ENCODE results near the gene BCAS3.

The BCAS3 gene

DNA sequence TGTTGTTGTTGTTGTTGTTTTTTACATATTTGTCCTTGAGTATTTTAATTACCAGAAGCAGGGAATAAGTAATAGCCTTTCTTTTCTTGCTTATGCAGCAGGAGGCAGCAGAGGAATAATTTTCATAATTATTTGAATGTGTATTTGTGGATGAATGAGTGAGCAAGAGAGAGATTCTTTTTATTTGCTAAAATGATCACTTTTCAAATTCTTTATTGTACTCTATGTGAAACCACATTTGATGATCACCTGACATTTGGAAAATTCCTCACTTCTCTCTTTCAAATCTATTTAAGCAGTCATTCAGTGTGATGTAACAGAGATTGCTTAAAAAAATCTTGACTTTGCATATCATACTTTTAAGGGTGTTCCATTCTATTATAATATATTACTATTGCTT lies 223.6 kb downstream of the BCAS3 start:
- TF ChIP-seq, protein P1, sequence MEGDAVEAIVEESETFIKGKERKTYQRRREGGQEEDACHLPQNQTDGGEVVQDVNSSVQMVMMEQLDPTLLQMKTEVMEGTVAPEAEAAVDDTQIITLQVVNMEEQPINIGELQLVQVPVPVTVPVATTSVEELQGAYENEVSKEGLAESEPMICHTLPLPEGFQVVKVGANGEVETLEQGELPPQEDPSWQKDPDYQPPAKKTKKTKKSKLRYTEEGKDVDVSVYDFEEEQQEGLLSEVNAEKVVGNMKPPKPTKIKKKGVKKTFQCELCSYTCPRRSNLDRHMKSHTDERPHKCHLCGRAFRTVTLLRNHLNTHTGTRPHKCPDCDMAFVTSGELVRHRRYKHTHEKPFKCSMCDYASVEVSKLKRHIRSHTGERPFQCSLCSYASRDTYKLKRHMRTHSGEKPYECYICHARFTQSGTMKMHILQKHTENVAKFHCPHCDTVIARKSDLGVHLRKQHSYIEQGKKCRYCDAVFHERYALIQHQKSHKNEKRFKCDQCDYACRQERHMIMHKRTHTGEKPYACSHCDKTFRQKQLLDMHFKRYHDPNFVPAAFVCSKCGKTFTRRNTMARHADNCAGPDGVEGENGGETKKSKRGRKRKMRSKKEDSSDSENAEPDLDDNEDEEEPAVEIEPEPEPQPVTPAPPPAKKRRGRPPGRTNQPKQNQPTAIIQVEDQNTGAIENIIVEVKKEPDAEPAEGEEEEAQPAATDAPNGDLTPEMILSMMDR (IDR thresholded peaks at IDR 0.05; ENCODE audit: insufficient read depth, low read depth, low read length, missing control alignments) = no peak
- DNase-seq (ENCODE audit: low read depth) = peak; percentile 15
- no peak overlapping the region for H3K4me3 ChIP-seq (ENCODE audit: low read length)

DNA sequence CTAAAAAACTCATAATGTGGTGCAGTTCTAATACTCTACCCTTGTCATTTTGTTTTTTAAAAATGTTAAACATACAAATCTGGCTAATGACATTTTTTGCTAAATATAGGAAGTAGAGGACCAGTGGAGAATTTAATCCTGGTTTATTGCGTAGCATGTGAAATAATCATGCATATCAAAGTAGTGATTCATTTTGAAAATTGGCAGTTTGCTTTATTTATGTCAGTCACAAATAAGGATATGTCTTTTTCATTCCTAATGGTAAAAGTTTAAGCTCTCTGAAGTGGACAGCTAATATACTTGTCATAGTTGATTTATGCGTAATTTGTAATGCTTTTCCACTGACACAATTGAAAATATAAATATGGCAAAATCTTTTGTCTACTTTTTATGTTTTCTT lies 224.2 kb downstream of the BCAS3 start:
- no peak overlapping the region for H3K4me3 ChIP-seq (ENCODE audit: low read length)
- TF ChIP-seq, protein P1 (IDR thresholded peaks at IDR 0.05; ENCODE audit: insufficient read depth, low read depth, low read length, missing control alignments) = no peak
- DNase-seq (ENCODE audit: low read depth) = peak; percentile 64

DNA sequence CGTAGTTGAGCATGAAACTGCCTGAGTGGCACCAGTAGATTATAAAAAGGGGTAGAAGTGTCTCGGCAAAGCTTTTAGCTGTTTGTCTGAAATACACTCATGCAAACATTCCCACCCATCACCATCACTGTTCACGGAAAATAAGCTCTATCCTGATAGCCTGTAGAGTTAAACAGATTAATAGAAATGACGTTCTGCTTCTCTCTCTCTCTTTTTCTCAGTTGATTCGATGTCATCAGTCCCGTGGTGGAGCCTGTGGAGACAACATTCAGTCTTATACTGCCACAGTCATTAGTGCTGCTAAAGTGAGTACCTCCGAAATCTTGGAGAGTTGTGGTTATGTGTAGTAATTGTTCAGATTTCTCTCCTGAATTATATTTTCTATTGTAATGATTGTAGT lies 224.7 kb downstream of the BCAS3 start:
- DNase-seq (ENCODE audit: low read depth) = no peak
- TF ChIP-seq, protein P1 (IDR thresholded peaks at IDR 0.05; ENCODE audit: insufficient read depth, low read depth, low read length, missing control alignments) = no peak
- H3K4me3 ChIP-seq (ENCODE audit: low read length) = no peak overlapping the region

DNA sequence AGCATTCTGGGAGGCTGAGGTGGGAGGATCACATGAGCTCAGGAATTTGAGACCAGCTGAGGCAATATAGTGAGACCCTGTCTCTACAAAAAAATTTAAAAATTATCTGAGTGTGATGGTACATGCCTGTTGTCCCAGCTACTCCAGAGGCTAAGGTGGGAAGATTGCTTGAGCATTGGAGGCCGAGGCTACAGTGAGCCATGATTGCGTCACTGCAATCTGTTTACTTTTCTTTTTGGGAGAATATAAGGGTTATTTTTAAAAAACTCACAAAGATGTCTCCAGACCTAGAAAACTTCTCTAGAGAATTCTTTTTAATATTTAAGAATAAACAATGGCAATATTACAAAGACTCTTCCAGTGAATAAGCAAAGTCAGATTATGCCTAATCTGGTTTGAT lies 226.9 kb downstream of the BCAS3 start:
- TF ChIP-seq, protein P1 (IDR thresholded peaks at IDR 0.05; ENCODE audit: insufficient read depth, low read depth, low read length, missing control alignments) = no peak
- no peak overlapping the region for H3K4me3 ChIP-seq (ENCODE audit: low read length)
- DNase-seq (ENCODE audit: low read depth) = no peak

DNA sequence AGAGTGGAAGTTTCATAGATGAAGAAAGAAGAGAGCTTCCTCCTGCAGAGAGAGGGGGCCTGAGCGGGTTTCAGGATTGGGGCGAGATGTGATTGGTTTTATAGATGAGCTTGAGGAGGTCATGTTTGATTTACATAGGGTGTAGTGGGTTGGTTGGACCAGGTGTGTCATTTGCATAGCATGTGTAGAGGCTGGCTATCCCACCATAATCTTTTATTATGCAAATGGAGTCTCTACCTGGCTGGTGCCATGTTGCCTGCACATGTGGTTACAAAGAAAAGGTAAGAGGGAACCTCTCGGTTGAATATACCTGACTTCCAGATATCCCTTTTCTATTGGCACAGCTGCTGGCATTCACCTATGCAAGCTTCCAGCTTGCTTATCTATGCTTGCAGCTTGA lies 228.1 kb downstream of the BCAS3 start:
- no peak for DNase-seq (ENCODE audit: low read depth)
- no peak overlapping the region for H3K4me3 ChIP-seq (ENCODE audit: low read length)
- TF ChIP-seq, protein P1 (IDR thresholded peaks at IDR 0.05; ENCODE audit: insufficient read depth, low read depth, low read length, missing control alignments) = no peak

DNA sequence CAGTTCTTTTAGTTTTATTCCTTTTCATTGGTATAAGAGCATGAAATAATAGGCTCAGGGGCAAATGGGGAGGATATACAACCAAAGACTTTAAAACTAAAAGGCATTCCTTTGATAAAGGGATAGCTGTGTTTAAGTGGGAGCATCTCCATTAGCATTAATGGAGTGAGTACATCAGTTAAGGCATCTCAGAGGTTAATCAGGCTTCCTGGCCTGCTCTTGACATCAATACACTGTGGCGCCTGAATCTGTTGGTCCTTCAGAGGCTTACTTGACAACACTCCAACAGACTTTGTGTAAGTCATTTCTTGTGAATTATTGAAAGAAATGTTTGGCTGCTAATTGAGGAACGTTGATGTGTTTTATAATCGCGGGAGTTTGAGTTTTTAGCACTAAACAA lies 230.7 kb downstream of the BCAS3 start:
- TF ChIP-seq, protein P1 (IDR thresholded peaks at IDR 0.05; ENCODE audit: insufficient read depth, low read depth, low read length, missing control alignments) = no peak
- DNase-seq (ENCODE audit: low read depth) = no peak
- H3K4me3 ChIP-seq (ENCODE audit: low read length) = no peak overlapping the region

DNA sequence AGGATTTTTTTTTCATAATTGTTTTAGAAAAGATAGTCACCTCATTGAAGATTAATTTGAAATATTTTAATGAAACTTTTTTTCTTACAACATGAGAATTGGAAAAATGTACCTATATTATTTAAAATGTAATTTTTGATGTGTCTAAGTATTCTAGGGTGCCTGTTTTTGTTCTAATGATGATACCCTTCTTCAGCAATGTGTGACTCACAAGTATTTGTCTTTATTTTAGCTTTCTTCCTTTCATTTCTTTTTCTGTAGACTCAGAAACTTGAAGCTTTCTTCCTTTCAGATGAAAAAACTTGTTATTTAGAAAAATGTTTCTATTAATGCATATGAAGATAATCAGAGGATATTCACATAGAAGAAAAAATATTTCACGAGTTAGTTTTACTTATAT lies 231.8 kb downstream of the BCAS3 start:
- H3K4me3 ChIP-seq (ENCODE audit: low read length) = no peak overlapping the region
- peak; percentile 4 for DNase-seq (ENCODE audit: low read depth)
- TF ChIP-seq, protein P1 (IDR thresholded peaks at IDR 0.05; ENCODE audit: insufficient read depth, low read depth, low read length, missing control alignments) = no peak
